Liver (tissue), 3 donors: Measurements from ENCODE around the gene SBF2.

Experiments used
- EGR1 ChIP-seq, 2 donors: IDR thresholded peaks; 2 replicates each; pipeline ENCODE4 v1.6.1; 2016 to 2018; ENCODE audit warnings: antibody characterized with exemption in 2 of 2, low read depth in 2 of 2
- FOXA1 ChIP-seq: IDR thresholded peaks from 2 replicates; pipeline ENCODE4 v1.6.1; 2016; ENCODE audit warnings: antibody characterized with exemption
- FOXA2 ChIP-seq: IDR thresholded peaks from 2 replicates; pipeline ENCODE4 v1.6.1; 2016; ENCODE audit warnings: antibody characterized with exemption
- NR2F2 ChIP-seq: IDR thresholded peaks from 2 replicates; pipeline ENCODE4 v1.6.1; 2016; ENCODE audit warnings: antibody characterized with exemption
- RAD21 ChIP-seq, 2 donors: IDR thresholded peaks; 2 replicates each; pipeline ENCODE4 v1.6.1; 2016; ENCODE audit warnings: antibody characterized with exemption in 2 of 2, mild to moderate bottlenecking in 2 of 2
- RXRA ChIP-seq, 2 donors: IDR thresholded peaks; 2 replicates each; pipeline ENCODE4 v1.6.1; 2017 to 2018; ENCODE audit warnings: antibody characterized with exemption in 2 of 2, mild to moderate bottlenecking in 1 of 2
- TAF1 ChIP-seq: conservative IDR thresholded peaks from 2 replicates; pipeline ENCODE4 v1.6.1; 2016; ENCODE audit warnings: antibody characterized with exemption, mild to moderate bottlenecking
- YY1 ChIP-seq: IDR thresholded peaks from 2 replicates; pipeline ENCODE4 v1.6.1; 2016; ENCODE audit warnings: antibody characterized with exemption, mild to moderate bottlenecking
- TF ChIP-seq, protein P1 (sequence below): fragments of 150-350 bp; IDR thresholded peaks from 2 replicates; pipeline ENCODE4 v1.5.1; 2017; ENCODE audit warnings: improper control_type of control experiment, low read depth, low read length; ENCODE audit not compliant: missing input control
- TF ChIP-seq, protein P2 (sequence below): IDR thresholded peaks from 2 replicates; pipeline ENCODE4 v1.6.1; 2016; ENCODE audit warnings: antibody characterized with exemption
- TF ChIP-seq, protein P3 (sequence below): IDR thresholded peaks from 2 replicates; pipeline ENCODE4 v1.6.1; 2016; ENCODE audit warnings: antibody characterized with exemption
- TF ChIP-seq, protein P4 (sequence below): IDR thresholded peaks from 2 replicates; pipeline ENCODE4 v1.6.1; 2016; ENCODE audit warnings: antibody characterized with exemption, mild to moderate bottlenecking
- donor health status: healthy.
- donor health status: healthy.

DNA sequence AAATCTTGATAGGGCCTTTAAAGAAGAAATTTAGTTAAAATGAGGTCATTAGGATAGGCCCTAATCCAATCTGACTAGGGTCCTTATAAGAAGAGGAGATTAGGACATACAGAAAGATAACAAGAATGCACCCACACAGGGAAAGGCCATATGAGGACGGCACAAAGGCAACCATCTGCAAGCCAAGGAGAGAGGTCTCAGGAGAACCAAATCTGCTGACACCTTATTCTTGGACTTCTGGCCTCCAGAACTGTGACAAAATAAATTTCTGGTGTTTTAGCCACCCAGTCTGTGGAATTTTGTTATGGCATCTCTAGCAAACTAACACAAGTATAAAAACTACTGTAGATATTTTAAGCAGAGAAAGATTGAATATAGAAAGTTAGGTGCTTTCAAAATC is 39.5 kb upstream of the SBF2 start:
- TF ChIP-seq, protein P1, sequence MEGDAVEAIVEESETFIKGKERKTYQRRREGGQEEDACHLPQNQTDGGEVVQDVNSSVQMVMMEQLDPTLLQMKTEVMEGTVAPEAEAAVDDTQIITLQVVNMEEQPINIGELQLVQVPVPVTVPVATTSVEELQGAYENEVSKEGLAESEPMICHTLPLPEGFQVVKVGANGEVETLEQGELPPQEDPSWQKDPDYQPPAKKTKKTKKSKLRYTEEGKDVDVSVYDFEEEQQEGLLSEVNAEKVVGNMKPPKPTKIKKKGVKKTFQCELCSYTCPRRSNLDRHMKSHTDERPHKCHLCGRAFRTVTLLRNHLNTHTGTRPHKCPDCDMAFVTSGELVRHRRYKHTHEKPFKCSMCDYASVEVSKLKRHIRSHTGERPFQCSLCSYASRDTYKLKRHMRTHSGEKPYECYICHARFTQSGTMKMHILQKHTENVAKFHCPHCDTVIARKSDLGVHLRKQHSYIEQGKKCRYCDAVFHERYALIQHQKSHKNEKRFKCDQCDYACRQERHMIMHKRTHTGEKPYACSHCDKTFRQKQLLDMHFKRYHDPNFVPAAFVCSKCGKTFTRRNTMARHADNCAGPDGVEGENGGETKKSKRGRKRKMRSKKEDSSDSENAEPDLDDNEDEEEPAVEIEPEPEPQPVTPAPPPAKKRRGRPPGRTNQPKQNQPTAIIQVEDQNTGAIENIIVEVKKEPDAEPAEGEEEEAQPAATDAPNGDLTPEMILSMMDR = no peak
- TF ChIP-seq, protein P2, sequence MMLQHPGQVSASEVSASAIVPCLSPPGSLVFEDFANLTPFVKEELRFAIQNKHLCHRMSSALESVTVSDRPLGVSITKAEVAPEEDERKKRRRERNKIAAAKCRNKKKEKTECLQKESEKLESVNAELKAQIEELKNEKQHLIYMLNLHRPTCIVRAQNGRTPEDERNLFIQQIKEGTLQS = no peak
- TF ChIP-seq NR2F2 = no peak
- TF ChIP-seq, protein P3, sequence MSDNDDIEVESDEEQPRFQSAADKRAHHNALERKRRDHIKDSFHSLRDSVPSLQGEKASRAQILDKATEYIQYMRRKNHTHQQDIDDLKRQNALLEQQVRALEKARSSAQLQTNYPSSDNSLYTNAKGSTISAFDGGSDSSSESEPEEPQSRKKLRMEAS = no peak
- TF ChIP-seq RXRA (IDR thresholded peaks at IDR 0.05) = no peak
- TF ChIP-seq RAD21 (IDR thresholded peaks at IDR 0.05) = no peak
- TF ChIP-seq YY1 = no peak
- TF ChIP-seq FOXA1 = no peak
- no peak for TF ChIP-seq EGR1 (IDR thresholded peaks at IDR 0.05; ENCODE audit: low read depth in 2 of 2)
- TF ChIP-seq, protein P4, sequence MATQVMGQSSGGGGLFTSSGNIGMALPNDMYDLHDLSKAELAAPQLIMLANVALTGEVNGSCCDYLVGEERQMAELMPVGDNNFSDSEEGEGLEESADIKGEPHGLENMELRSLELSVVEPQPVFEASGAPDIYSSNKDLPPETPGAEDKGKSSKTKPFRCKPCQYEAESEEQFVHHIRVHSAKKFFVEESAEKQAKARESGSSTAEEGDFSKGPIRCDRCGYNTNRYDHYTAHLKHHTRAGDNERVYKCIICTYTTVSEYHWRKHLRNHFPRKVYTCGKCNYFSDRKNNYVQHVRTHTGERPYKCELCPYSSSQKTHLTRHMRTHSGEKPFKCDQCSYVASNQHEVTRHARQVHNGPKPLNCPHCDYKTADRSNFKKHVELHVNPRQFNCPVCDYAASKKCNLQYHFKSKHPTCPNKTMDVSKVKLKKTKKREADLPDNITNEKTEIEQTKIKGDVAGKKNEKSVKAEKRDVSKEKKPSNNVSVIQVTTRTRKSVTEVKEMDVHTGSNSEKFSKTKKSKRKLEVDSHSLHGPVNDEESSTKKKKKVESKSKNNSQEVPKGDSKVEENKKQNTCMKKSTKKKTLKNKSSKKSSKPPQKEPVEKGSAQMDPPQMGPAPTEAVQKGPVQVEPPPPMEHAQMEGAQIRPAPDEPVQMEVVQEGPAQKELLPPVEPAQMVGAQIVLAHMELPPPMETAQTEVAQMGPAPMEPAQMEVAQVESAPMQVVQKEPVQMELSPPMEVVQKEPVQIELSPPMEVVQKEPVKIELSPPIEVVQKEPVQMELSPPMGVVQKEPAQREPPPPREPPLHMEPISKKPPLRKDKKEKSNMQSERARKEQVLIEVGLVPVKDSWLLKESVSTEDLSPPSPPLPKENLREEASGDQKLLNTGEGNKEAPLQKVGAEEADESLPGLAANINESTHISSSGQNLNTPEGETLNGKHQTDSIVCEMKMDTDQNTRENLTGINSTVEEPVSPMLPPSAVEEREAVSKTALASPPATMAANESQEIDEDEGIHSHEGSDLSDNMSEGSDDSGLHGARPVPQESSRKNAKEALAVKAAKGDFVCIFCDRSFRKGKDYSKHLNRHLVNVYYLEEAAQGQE = no peak
- TF ChIP-seq FOXA2 = no peak
- TF ChIP-seq TAF1 = no peak
